HepG2 (cell line): ENCODE measurements around the gene CASZ1. TPM values are rescaled to one million over a fixed set of nuclear protein-coding genes. Genes with fewer than 3 reads are reported as not detected.

Source experiments
- ATAC-seq: fragments of 200-7000 bp; cut with Tn5 transposase; 3 replicates; pipeline ENCODE4 v1.9.1; 2020; ENCODE audit warnings: mild to moderate bottlenecking, moderate library complexity
- BruUV-seq: library from RNA; stranded (reverse); fragments of 400-500 nt; replicated peaks from 2 replicates; lab custom pipeline; 2021; lab: Mats Ljungman, UMichigan
- CTCF ChIA-PET: fragments of 300-600 bp; formaldehyde crosslinking; extraction: SDS; loops from one replicate; lab custom pipeline; 2021; ENCODE audit warnings: low total read pairs, inconsistent platforms, low intra/inter-chr PET ratio; lab: Yijun Ruan, JAX
- POLR2A ChIA-PET: fragments of 350-600 bp; sonication (Branson Sonifier 250); formaldehyde crosslinking; loops from one replicate; lab custom pipeline; 2020; ENCODE audit warnings: antibody characterized with exemption, inconsistent platforms; lab: Yijun Ruan, JAX
- DNase-seq: peaks from one replicate; pipeline ENCODE4 v3.0.0-alpha.2; 2015; ENCODE audit warnings: low spot score
- FAIRE-seq: peaks from 3 replicates; lab custom pipeline; 2011; peaks lifted over from hg19 to GRCh38; lab: Jason Lieb, UNC
- H2AFZ ChIP-seq: one replicate; pipeline ENCODE4 v1.6.1; 2011; ENCODE audit warnings: low read length, inconsistent platforms
- H3K27ac ChIP-seq: fragments of 300-600 bp; 3 replicates; pipeline ENCODE4 v1.8.0; 2011; ENCODE audit warnings: mixed run types, mild to moderate bottlenecking, mixed read lengths, low read length, inconsistent platforms; ENCODE audit not compliant: insufficient read depth; ENCODE audit errors: extremely low read length
- H3K27me3 ChIP-seq, 2 experiments: fragments of 200-600 bp in 1 of 2; 2 replicates in 1 of 2; 3 replicates in 1 of 2; pipeline versions ENCODE4 v1.6.0 to v1.8.0; 2011; ENCODE audit warnings: low read length in 2 of 2, mild to moderate bottlenecking in 2 of 2, moderate library complexity in 2 of 2, inconsistent platforms in 1 of 2; ENCODE audit not compliant: insufficient read depth in 2 of 2, control insufficient read depth in 1 of 2
- H3K36me3 ChIP-seq, 2 experiments: fragments of 200-600 bp in 1 of 2; replicated peaks in 1 of 2; 2 replicates in 1 of 2; 3 replicates in 1 of 2; pipeline versions ENCODE4 v1.5.1 to v1.8.0; 2011; ENCODE audit warnings: low read length in 2 of 2, inconsistent platforms in 1 of 2; ENCODE audit not compliant: insufficient read depth in 2 of 2, control insufficient read depth in 1 of 2
- H3K4me1 ChIP-seq: 2 replicates; pipeline ENCODE4 v1.5.1; 2012; ENCODE audit warnings: low read length, inconsistent platforms; ENCODE audit not compliant: insufficient read depth
- H3K4me2 ChIP-seq: 2 replicates; pipeline ENCODE4 v1.6.0; 2011; ENCODE audit warnings: low read depth, low read length, inconsistent platforms
- H3K4me3 ChIP-seq, 3 experiments: fragments of 200-600 bp in 1 of 3; sonication (generic), shearing (Covaris generic) in 1 of 3; replicated peaks in 1 of 3; 2 replicates each; pipeline ENCODE4 v1.5.1; 2011 to 2016; ENCODE audit warnings: low read length in 3 of 3, inconsistent platforms in 2 of 3, low read depth in 2 of 3, mild to moderate bottlenecking in 2 of 3, control low read depth in 1 of 3, mixed read lengths in 1 of 3; ENCODE audit not compliant: insufficient read depth in 1 of 3
- H3K79me2 ChIP-seq: one replicate; pipeline ENCODE4 v1.6.1; 2011; ENCODE audit warnings: low read length, inconsistent platforms; ENCODE audit not compliant: insufficient read depth
- H3K9ac ChIP-seq: 2 replicates; pipeline ENCODE4 v1.6.0; 2011; ENCODE audit warnings: mild to moderate bottlenecking, low read depth, low read length, inconsistent platforms; ENCODE audit not compliant: insufficient read depth
- H3K9me3 ChIP-seq: 2 replicates; pipeline ENCODE4 v1.5.1; 2012; ENCODE audit warnings: mild to moderate bottlenecking, low read length
- H4K20me1 ChIP-seq: 2 replicates; pipeline ENCODE4 v1.6.0; 2011; ENCODE audit warnings: inconsistent platforms, mild to moderate bottlenecking, low read length, moderate library complexity; ENCODE audit not compliant: insufficient read depth
- ASH2L ChIP-seq: fragments of 300-600, 200-600 bp; sonication (generic); IDR thresholded peaks from 2 replicates; pipeline ENCODE4 v1.7.0; 2017; ENCODE audit warnings: low read depth, mild to moderate bottlenecking, moderate library complexity, mixed read lengths, low read length; ENCODE audit not compliant: insufficient read length
- BCL3 ChIP-seq: sonication (generic); formaldehyde crosslinking; IDR thresholded peaks from 2 replicates; pipeline ENCODE4 v1.5.1; 2020; ENCODE audit warnings: mild to moderate bottlenecking, missing genetic modification reagents, moderate library complexity
- BRD4 ChIP-seq: sonication (generic); formaldehyde crosslinking; IDR thresholded peaks from 2 replicates; pipeline ENCODE4 v1.4.0; 2020; ENCODE audit warnings: missing genetic modification reagents
- GATAD1 ChIP-seq: IDR thresholded peaks from 2 replicates; pipeline ENCODE4 v1.6.1; 2016; ENCODE audit warnings: missing genetic modification reagents, missing compliant biosample characterization
- PATZ1 ChIP-seq: sonication (generic); formaldehyde crosslinking; IDR thresholded peaks from 2 replicates; pipeline ENCODE4 v1.4.0; 2020; ENCODE audit warnings: missing genetic modification reagents
- PPARG ChIP-seq: conservative IDR thresholded peaks from 2 replicates; pipeline ENCODE4 v1.6.1; 2016; ENCODE audit warnings: missing biosample characterization, missing genetic modification reagents
- RFX5 ChIP-seq: IDR thresholded peaks from 2 replicates; pipeline ENCODE4 v1.6.1; 2011; ENCODE audit warnings: low read depth, low read length, improper control_type of control experiment
- SAP130 ChIP-seq: IDR thresholded peaks from 2 replicates; pipeline ENCODE4 v1.6.1; 2016; ENCODE audit warnings: low read depth
- SRSF9 ChIP-seq: fragments of 200-400 bp; formaldehyde crosslinking; IDR thresholded peaks from 2 replicates; pipeline ENCODE4 v1.6.1; 2018; ENCODE audit warnings: borderline replicate concordance, mild to moderate bottlenecking, low read depth, low read length; ENCODE audit not compliant: insufficient read depth, poor library complexity, severe bottlenecking
- SSRP1 ChIP-seq: IDR thresholded peaks from 2 replicates; pipeline ENCODE4 v1.6.1; 2016; ENCODE audit warnings: control low read depth
- TFAP4 ChIP-seq: sonication (generic); IDR thresholded peaks from 2 replicates; pipeline ENCODE4 v1.6.1; 2016; ENCODE audit warnings: low read depth, borderline replicate concordance
- ZBTB4 ChIP-seq: sonication (generic); formaldehyde crosslinking; IDR thresholded peaks from 2 replicates; pipeline ENCODE4 v1.4.0; 2020; ENCODE audit warnings: missing genetic modification reagents, mild to moderate bottlenecking, borderline replicate concordance
- ZNF576 ChIP-seq: sonication (generic); formaldehyde crosslinking; IDR thresholded peaks from 2 replicates; pipeline ENCODE4 v1.4.0; 2020; ENCODE audit warnings: mild to moderate bottlenecking, missing genetic modification reagents
- WGBS: methylation state at CpG from one replicate; pipeline ENCODE4 v1.1.6; 2017; ENCODE audit warnings: low lambda C conversion rate; 5-methylcytosine and 5-hydroxymethylcytosine counted together
- in situ Hi-C: cut with HindIII; loops from 2 replicates; pipeline ENCODE4 v1.10.0; 2017; ENCODE audit warnings: low pct_unique_long_range_greater_than_20kb; ENCODE audit not compliant: extremely low pct_ligation_motif_present
- intact Hi-C: fragments of 100-400 bp; cut with micrococcal nuclease; formaldehyde crosslinking; loops from one replicate; pipeline ENCODE4 v1.10.0; 2022; ENCODE audit not compliant: unreplicated experiment
- polyA plus RNA-seq, 8 experiments: library from polyadenylated mRNA; depleted of rRNA in 3 of 8; stranded (reverse) in 7 of 8; unstranded in 1 of 8; fragments of >200 nt; fragmentation: Illumina TruSeq in 4 of 8; extraction: Trizol in 4 of 8; gene quantifications; 2 replicates each; pipeline versions ENCODE4 v1.2.1 to v1.2.3, GENCODE V29; 2011 to 2016; ENCODE audit warnings: low read depth in 4 of 8, missing spikeins in 1 of 8, mixed read lengths in 1 of 8; ENCODE audit not compliant: insufficient read depth in 1 of 8
- total RNA-seq, 5 experiments: library from RNA; depleted of rRNA; stranded (reverse); fragments of >200 nt; fragmentation: Illumina TruSeq; extraction: Trizol; gene quantifications; 2 replicates each; pipeline ENCODE4 v1.2.3, GENCODE V29; 2016; ENCODE audit warnings: low read depth in 1 of 5

The CASZ1 gene
- total and polyA plus RNA-seq, 2 of the 13 experiments (the other 11 are each of a cell fraction or from before 2014, with no cell fraction given), result 1.9 to 3.7 TPM

GRCh38 chr1:10643607-10644306 is 152.7 kb downstream of the CASZ1 start:
- no peaks in the 10 kb centered on the region for H3K36me3 ChIP-seq
- 86% methylated on average over 4 of the region's 17 CpGs for WGBS
- peaks cover 13% of the 10 kb centered on the region for H3K4me1 ChIP-seq
- no peak for ATAC-seq
- BruUV-seq, result no TSS peak
- H3K9me3 ChIP-seq, result no peaks in the 10 kb centered on the region
- no peak overlapping the region for H3K27ac ChIP-seq
- no peak for DNase-seq
- H3K27me3 ChIP-seq, result no peaks in the 10 kb centered on the region
- H3K9ac ChIP-seq, result no peak overlapping the region
- FAIRE-seq, result no peak
- ChIA-PET POLR2A (no interaction called here), CTCF (no interaction called here)
- in situ Hi-C loops, result no loop called here
- no peaks in the 10 kb centered on the region for H4K20me1 ChIP-seq
- H3K4me2 ChIP-seq, result no peak overlapping the region
- TF ChIP-seq GATAD1 (CRISPR knock-in tag) (no peak), BCL3 (no peak), RFX5 (no peak), ASH2L (no peak), SAP130 (CRISPR knock-in tag) (no peak), BRD4 (CRISPR knock-in tag) (no peak), TFAP4 (no peak), PPARG (CRISPR knock-in tag) (no peak), PATZ1 (CRISPR knock-in tag) (no peak), SRSF9 (no peak), SSRP1 (CRISPR knock-in tag) (no peak), ZNF576 (CRISPR knock-in tag) (no peak), ZBTB4 (CRISPR knock-in tag) (no peak)
- H2AFZ ChIP-seq, result no peak overlapping the region
- no peak overlapping the region for H3K4me3 ChIP-seq
- no peaks in the 10 kb centered on the region for H3K79me2 ChIP-seq
- intact Hi-C loops, result no loop called here
